ENCODE results near the gene TMEM62.

- TF ChIP-seq CTCF (conservative IDR thresholded peaks at IDR 0.05; ENCODE audit: low read length) (no peak), EZH2phosphoT487 (IDR thresholded peaks at IDR 0.05; ENCODE audit: borderline replicate concordance) (no peak)
These were observed 17.0 kb downstream of the TMEM62 start for GRCh38 chr15:43150191-43150929.
